HG03196 (cell line): ENCODE data around the gene DDB1.

ENCODE experiments used
- ATAC-seq: cut with Tn5 transposase; IDR thresholded peaks from one replicate; pipeline ENCODE4 v1.9.1; 2021; ENCODE audit not compliant: unreplicated experiment

DDB1 gene

DNA sequence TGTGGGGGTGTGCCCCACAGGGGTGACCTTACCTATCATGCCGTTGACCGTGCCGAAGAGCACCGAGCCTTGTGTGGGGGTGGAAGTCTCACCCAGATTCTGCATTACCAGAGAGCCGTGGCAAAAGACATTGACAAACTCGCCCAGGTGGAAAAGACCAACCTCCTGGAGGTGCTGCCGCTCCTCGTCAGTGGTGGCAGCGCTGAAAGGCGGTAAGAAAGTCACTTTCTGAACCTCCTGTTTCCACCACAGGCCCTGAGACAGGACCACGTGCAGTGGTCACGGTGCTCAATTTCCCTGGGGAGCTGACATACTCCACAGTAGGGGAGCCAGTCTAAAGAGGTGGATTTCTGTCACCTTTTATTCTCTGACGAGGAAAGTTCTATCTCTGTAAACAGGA is 30.4 kb downstream of the DDB1 start:
- ATAC-seq = no peak

DNA sequence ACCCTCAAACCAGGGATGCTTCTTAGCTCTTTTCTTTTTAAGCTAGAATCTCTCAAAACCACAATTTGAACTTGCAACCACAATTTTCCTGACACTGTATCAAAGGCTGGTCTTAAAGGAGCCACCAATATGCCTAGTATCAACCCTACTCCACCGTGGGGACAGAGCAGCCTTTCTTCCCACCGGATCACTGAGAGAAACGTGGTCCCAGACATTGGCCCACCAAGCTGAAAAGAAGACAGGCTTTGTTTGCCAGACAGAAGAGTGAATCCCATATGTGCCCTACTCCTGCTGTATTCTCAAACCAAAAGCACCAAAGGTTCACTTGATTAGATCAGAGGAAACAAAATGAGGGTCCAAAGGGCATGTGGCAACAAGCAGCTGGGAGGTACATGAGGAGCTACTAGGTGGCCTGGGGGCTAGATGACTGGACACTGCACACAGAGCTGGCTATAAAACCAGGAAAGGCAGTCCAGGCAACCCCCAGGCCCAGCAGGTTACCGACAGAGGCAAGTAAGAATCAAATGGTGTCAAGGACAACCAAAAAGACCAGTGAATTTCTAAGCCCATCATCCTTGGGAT is 34.2 kb downstream of the DDB1 start:
- no peak for ATAC-seq

DNA sequence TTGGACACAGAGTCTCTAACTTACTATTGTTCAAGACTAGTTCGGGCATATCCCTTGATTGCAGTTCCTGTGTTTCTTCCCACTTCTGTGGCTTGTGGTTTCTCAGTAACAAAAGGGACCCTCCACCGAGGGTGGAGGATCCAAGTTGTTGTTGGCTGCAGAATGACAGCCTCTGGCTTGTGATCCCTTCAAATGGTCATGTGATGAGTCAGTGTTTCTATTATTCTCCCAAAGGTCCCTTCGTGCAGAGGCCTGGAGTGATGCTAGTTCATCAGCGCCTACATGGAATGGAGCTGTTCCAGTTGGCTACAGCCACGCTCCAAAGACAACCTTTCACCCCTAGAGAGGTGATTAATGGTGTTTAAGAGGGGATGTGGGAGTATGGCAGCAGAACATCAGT is 35.2 kb downstream of the DDB1 start:
- no peak for ATAC-seq

DNA sequence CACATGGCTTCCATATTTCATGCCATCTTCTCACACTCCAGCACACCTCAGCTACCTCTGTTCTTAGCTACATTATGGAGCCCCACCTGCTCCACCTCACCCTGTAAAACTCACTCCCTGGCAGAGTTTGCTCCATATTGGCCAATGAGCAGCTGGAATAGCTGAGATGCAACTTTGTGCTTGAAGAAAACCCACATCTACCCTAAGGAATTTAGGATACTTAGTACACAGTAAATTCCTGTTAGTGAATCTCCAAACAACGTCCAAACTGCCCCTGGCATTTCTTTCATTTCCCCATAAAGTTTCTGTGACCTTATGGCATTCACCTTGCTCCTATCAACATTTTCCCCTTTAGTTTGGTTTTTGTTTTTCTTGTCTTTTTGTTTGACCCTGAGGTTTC is 35.6 kb downstream of the DDB1 start:
- ATAC-seq = no peak

DNA sequence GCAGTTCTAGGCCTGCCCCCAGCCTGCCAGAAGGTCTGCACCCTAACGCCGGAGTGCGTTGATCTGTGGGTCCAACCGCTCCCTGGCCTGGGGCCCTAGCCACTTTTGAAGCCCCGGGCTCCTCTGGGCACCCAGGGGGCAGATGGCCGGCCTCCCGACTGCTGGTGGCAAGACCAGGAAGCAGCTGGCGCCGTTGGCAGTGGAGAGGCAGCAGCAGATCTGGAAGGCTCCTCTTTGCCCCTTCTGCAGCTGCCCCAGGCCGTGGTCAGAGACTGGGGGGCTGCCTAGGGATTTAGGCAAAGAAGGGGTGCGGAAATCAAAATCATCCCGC is 37.3 kb downstream of the DDB1 start:
- ATAC-seq = no peak

DNA sequence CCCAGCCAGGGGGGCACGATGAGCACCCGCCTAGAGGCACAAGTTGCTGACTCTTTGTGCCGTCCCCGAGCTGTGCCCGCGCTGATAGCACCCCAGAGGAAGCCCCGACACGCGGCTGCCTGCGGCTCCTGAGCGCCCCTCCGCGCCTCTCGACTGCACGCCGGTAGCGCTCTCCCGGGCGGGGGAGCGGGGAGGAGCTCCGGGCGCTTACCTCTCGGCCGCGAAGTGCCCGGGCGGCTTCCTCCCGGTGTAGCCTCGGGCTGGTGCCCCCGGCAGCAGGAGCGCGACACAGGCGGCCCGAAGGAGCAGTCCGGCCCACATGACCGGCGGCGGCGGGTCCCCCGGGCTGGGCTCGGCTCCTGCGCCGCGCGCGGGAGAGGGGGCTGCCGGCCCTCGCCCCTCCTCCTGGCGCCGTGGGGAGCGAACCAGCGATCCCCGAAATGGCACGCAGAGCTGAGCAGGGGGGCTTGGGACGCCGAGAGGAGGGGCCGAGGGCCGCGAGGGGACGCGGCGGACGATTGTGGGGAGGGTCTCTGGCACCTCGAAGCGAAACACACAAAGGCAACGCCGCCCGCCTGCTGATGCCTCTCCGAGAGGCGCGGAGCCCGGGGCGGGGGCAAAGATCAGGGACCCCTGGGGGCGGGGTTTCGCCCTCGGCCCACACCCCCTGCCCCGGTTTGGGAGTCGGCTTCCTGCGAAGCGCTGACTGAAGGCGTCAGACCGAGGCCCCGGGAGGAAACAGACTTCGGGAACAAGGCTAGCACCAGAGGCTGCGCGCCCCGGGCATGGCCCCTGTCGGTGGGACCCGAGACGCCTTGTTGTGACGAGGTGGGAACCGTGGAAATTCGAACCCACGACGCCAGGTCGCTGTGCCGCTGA is 37.9 kb downstream of the DDB1 start, which contains the start of gene VWCE:
Gene VWCE (minus strand): TSS at position 600 of the 879 bp plus-strand sequence. CDS start 279 bp downstream, at position 321.
- peak; percentile 63 for ATAC-seq

DNA sequence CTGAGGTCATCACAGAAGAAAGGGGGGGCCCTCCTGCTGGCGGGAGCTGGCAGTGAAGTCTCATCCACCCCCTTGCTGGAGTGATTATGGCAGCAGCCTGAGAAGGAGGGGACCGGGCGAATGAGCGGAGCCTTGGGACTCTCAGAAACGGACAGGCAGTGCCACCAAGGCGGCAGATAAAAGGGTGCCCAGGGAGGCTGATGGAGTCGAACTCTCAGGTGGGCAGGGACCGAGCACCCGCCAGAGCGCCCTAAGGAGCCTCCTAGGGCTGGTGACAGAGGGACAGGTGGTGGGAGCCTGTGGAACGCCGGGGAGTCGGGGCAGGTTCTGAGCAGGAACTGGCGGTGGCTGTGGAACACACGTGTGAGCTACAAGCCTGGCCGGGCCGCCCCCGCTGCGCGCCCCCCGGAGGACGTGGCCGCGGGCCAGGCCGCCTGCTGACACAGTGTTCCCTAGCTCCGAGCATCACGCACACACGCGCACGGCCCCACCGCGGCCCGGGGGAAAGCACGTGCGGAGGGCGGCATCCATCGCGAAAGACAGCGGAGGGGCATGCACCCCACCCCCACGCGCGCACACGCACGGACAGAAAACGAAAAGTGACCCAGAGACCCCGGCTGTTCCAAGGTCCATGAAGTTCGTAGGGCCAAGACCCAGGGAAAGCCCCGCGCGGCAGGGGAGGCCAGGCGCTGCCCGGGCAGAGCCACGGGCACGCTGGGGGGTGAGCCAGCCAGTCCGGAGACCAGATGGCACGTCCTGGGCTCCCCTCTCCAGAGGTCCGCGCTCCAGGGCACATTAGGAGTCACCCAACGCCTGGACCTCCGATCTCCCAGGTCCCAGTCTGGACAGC is 38.8 kb downstream of the DDB1 start:
- ATAC-seq = peak; percentile 30

DNA sequence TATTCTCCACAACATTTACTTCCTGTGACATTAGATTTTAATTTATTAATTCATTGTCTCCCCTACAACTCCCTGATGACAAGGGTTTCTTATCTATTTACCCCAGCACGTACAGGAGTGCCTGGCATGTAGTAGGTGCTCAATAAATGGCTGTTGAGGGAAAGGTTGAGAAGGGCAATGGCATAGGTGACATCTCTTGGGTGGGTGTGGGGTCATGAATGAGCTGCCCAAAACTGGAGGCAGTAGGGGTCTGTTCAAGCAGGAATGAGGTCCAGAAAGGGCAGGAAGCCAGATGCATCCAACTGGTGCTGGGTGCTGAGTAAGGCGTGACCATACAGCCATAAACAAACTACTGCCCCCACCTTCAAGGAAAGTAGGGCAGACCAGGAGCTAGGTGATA is 40.5 kb downstream of the DDB1 start:
- no peak for ATAC-seq

DNA sequence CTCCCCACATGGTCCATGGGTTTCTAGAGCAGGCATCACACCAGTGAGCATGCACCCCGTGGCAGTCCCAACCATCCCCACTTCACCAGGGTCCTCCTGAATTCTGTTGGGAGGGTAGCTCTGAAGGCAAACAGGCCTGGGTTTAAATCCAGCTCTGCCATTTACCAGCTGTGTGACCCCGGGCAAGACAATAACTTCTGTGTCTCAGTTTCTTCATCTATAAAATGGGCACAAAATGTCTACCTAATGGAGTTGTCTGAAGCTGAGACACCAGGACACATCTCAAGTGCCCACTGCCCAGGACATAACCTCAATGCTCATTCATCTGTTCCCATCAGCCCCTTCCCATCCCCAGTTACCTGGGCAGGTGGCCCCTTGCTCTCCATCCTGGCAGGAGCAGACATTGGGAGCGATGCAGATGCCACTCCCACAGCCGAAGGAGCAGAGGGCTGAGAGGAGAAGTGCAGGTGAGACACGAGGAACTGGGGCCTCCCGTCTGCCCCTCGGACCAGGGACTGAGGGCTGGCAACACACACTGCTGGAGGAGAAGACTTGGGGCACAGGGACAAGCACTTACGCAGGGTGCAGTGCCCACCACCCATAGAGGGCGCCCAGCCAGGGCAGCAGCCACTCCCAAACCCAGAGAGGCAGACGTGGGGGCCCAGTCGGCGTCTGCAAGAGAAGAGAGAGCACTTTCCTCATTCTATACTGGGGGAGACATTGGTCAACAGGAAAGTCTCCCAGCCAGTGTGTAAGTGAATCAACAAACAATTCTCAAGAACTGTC is 41.8 kb downstream of the DDB1 start:
- ATAC-seq = no peak

DNA sequence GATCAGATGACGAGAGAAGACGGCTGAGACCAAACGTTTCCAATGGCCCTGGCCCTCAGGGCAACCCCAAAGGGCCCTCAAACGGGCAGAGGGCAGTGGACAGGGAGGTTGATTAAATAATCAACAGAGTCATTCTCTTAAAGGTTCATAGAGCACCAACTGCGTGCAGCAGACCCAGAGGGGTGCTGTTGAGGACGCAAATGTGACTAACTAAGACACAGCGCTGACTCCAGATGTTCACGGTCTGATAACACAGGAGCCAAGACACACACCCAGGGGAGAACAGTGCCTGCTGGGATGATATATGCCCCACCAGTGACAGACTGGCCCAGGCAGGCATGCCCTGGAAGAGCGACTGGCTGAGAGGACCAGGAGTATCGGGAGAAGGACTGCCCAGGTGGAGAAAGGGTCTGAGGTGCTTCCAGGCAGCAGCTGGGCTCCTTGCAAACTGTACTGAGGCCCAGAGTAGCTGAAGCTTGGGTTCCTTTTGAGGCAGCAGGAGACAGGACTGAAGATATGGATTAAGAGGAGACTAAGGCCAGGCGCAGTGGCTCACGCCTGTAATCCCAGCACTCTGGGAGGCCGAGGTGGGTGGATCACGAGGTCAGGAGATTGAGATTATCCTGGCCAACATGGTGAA is 45.4 kb downstream of the DDB1 start:
- ATAC-seq = no peak

DNA sequence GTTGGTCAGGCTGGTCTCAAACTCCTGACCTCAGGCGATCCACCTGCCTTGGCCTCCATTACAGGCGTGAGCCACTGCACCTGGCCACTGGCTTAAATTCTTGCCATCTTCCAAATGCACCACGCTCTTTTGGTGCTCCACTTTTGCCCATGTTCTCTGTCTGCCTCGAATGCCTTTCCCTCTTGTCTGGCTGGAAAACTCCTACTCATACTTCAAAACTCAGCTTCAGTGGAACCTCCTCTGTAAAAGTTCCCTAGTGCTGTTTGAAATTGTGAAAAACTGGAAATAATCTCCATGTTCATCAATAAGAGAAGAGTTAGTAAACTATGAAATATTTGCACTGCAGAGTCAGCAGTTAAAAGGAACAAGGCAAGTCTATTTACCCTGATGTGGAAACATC is 49.3 kb downstream of the DDB1 start:
- no peak for ATAC-seq

DNA sequence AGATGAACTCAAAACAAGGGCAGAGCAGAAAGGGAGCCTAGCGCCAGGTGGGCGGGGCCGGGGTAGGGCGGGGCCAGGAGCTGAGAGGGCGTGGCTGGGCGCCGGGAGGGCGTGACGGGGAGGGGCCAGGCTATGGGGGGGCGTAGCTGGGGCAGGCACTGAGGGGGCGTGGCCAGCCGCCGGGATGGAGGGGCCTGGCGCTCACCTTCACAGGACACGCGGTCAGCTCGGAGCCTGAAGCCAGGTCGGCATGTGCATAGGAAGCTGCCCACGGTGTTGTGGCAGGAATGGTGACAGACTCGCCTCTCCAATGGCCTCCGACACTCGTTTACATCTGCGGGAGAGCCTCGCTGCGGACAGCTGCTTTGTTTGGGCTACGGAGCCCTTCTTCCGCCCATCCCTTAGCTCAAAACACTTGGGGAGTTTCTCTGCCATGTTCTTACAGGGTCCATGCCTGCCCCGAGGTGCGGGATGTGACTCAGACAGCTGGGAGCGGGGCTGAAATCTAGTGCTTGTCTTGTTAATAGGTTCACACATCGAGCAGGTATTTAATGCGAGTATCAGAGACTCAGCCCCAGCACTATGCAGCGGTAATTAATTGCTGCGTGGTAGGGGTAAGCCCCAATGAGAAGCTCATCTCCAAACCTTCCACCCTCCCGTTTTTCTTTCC is 51.2 kb downstream of the DDB1 start:
- no peak for ATAC-seq

DNA sequence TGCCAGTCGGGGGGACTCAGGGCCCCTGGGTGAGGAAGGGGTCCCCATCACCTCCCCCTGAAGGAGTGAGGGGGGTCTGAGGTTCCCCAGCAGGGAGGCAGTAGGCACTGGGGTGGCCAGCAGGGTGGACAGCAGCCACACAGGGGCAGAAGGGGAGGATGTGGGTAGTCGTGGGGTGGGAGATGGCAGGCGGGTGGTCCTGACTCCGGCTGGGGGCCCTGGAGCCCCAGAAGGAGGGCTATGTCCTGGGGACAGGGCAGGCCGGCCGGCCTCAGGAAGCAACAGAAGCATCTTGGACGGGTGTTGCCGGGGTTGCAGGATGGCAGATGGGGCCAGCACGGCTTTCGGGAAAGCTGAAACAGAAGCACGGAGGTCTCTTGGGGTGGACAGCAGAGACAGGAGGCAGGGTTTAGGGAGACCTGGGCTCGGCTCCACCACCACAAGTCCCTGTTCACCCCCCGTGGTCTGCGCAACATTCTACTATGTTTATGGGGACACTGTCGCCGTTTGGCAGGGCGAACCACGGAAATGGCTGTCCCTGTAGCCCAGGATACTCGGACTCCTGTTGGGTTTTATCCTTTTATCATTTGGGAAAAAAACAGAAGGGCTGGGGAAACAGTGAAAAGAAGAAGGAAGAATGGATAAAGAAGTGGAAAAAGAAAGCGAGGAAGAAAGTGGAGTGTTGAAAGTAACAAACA is 51.9 kb downstream of the DDB1 start:
- ATAC-seq = no peak

DNA sequence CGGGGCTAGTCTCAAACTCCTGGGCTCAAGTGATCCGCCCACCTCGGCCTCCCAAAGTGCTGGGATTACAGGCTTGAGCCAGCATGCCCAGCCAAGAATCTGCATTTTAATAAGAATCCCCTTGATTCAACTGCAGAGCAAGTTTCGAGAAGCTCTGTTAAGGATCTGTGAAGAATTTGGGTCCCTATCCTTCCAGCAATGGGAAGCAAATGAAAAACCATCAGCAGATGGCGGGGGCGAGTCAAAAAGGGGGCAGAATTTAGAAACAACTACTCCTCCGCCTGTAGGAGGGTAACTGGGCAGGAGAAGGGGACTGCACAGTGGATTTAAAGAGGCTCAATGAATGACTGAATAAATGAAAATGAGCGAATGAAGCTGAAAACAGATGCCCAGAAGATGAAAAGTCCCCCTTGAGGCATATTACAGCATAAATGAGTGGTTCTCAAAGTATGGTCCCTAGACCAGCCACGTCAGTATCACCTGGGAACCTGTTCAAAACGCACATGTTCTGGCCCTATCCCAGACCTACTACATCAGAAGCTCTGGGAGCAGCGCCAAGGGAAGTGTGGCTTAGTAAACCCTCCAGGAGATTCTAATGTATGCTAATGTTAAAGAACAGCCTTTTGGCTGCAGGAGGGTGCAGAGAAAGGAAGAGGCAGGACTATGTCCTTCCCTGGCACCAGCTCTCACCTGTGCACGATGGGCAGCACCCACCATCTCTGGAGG is 52.8 kb downstream of the DDB1 start:
- no peak for ATAC-seq

DNA sequence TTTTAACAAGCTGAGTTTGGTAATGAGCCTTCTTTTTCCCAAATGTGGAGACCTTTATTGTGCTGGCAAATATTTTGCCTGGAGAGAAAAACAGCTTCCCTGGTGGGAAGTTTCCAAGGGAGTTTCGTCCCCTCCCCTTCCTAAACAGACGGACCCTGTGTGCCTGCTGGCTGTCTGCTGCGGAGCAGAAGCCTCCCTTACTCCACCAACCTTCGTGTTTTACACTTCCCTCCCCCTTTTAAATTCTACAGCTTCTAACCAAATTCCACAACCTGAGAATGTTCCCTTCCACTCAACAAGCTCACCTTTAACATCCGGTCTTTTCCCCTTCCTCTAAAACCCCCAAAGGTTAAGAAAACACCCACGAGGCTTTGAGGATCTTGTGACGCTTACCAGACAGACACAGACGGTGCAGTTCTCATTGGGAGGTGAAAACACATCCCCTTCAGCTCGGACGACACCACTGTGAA is 54.9 kb downstream of the DDB1 start:
- ATAC-seq = no peak

DNA sequence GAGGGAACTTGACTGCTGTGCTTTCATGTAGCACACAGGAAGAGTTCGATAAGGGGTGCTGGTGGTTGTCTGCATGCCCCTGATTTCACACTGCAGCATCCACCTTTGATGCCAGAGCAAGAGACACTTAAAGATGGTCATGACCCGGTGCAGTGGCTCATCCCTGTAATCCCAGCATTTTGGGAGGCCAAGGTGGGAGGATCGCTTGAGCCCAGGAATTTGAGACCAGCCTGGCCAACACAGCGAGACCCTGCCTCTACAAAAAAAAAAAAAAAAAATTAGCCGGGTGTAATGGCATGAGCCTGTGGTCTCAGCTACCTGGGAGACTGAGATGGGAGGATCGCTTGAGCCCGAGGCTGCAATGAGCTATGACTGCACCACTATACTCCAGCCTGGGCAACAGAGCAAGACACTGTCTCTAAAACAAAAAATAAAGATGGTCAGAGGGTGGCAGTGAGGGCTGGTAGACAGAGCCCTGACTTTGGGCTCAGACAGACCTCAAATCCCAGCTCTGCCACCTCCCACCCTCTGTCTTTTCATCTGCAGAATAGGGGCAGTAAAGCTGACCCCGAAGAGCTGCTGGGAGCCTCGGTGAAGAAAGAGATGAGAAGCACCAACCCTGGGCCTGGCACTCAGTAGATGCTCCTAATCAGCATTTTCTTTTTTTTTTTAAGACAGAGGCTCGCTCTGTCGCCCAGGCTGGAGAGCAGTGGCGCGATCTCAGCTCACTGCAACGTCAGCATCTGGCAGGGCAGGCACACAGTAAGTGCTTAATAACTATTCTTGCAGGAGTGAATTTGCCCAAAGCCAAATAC is 55.5 kb downstream of the DDB1 start:
- ATAC-seq = no peak

DNA sequence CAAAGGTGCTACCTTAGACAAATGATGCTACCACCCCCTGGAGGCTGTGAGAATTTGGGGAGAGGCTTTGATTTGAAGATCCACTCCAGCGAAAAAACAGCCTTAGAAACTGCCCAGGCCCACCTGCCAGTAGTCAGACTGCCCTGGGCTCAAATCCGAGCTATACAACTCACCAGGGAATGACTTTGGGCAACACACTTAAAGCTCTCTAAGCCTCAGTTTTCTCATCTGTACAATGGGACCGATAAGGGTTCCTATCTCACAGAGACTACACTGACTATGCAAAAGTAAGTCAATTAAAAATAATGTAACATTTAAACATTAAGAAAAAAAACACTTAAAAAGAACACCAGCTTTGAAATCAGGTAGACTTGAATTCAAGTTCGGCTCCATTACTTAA is 57.7 kb downstream of the DDB1 start:
- ATAC-seq = no peak

DNA sequence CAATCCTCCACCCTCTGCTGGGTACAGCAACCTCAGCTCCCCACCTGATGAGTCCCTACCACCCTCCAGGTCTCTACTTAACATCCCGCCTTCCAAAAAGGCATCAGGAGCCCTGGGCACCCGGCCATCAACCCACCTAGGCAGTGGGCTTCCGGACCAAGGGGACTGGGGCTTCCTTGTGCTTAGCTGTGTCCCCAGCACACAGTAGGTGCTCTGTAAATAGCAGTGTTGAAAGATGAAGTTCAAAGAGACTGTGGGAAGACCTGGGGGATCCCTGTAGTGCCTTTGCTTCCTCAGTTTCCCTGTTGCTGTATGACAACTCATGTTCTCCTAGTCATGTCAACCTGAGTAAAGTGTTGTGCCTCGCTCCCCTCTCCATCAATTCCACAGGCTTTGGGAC is 58.8 kb downstream of the DDB1 start:
- ATAC-seq = no peak
